ENCODE data around the gene TRAPPC5. TPM values are rescaled to one million over a fixed set of nuclear protein-coding genes. Genes with fewer than 3 reads are reported as not detected.
A peak's percentile ranks its signal among the peaks of the same experiment; 100 is the strongest.

TRAPPC5 gene
- total RNA-seq, 1 donor from 2014 or later = 139 TPM

- intact Hi-C loops (cut with DNase I) = no loop called here
- no peak for DNase-seq (ENCODE audit: missing footprints)
- no peak for ATAC-seq
Observed at GRCh38 chr19:7710616-7711015, 30.0 kb downstream of the TRAPPC5 start.

- intact Hi-C loops (cut with DNase I) = no loop called here
- DNase-seq (ENCODE audit: missing footprints) (no peak), ATAC-seq (no peak)
Observed at GRCh38 chr19:7715671-7716070, 35.0 kb downstream of the TRAPPC5 start.

GRCh38 chr19:7716762-7717161 is 36.1 kb downstream of the TRAPPC5 start:
- no peak for ATAC-seq
- intact Hi-C loops (cut with DNase I) = no loop called here
- DNase-seq (ENCODE audit: missing footprints) = no peak

GRCh38 chr19:7718668-7719067 is 38.0 kb downstream of the TRAPPC5 start:
- no peak for DNase-seq (ENCODE audit: missing footprints)
- no peak for ATAC-seq
- intact Hi-C loops (cut with DNase I) = no loop called here

- ATAC-seq = no peak
- intact Hi-C loops (cut with DNase I) = no loop called here
Observed at GRCh38 chr19:7720351-7720750, 39.7 kb downstream of the TRAPPC5 start.

GRCh38 chr19:7722231-7722651 is 41.6 kb downstream of the TRAPPC5 start:
- DNase-seq (ENCODE audit: missing footprints) (no peak), ATAC-seq (no peak)
- intact Hi-C loops (cut with DNase I) = no loop called here

More at GRCh38 chr19:7720351-7720750, 39.7 kb downstream of the TRAPPC5 start:
- DNase-seq (ENCODE audit: missing footprints) = no peak

- ATAC-seq (no peak), DNase-seq (ENCODE audit: missing footprints) (no peak)
- intact Hi-C loops (cut with DNase I) = no loop called here
Observed at GRCh38 chr19:7725791-7726190, 45.2 kb downstream of the TRAPPC5 start.

- DNase-seq (ENCODE audit: missing footprints) (no peak), ATAC-seq (no peak)
- intact Hi-C loops (cut with DNase I) = no loop called here
Observed at GRCh38 chr19:7729211-7729610, 48.6 kb downstream of the TRAPPC5 start.

- DNase-seq (ENCODE audit: missing footprints) (no peak), ATAC-seq (no peak)
- intact Hi-C loops (cut with DNase I) = no loop called here
Observed at GRCh38 chr19:7729831-7730285, 49.2 kb downstream of the TRAPPC5 start.

- ATAC-seq = peak; percentile 7
- intact Hi-C loops (cut with DNase I) = no loop called here
- no peak for DNase-seq (ENCODE audit: missing footprints)
Observed at GRCh38 chr19:7730286-7731217, 49.9 kb downstream of the TRAPPC5 start.

- ATAC-seq (no peak), DNase-seq (ENCODE audit: missing footprints) (no peak)
- intact Hi-C loops (cut with DNase I) = no loop called here
Observed at GRCh38 chr19:7731218-7731595, 50.6 kb downstream of the TRAPPC5 start.

- intact Hi-C loops (cut with DNase I) = no loop called here
- ATAC-seq (no peak), DNase-seq (ENCODE audit: missing footprints) (no peak)
Observed at GRCh38 chr19:7731615-7732014, 51.0 kb downstream of the TRAPPC5 start.

- DNase-seq (ENCODE audit: missing footprints) (no peak), ATAC-seq (no peak)
- intact Hi-C loops (cut with DNase I) = no loop called here
Observed at GRCh38 chr19:7732045-7732444, 51.4 kb downstream of the TRAPPC5 start, which contains the start of gene CLEC4G. CLEC4G (minus strand) TSS chr19:7732110; CDS start chr19:7732102, 8 bp downstream.

- intact Hi-C loops (cut with DNase I) = no loop called here
- DNase-seq (ENCODE audit: missing footprints) = no peak
- ATAC-seq = no peak
Observed at GRCh38 chr19:7733376-7733775, 52.7 kb downstream of the TRAPPC5 start.

- intact Hi-C loops (cut with DNase I) = no loop called here
- no peak for DNase-seq (ENCODE audit: missing footprints)
- ATAC-seq = peak; percentile 53
Observed at GRCh38 chr19:7734220-7735203, 53.9 kb downstream of the TRAPPC5 start.

GRCh38 chr19:7736148-7736547 is 55.5 kb downstream of the TRAPPC5 start:
- ATAC-seq = no peak
- intact Hi-C loops (cut with DNase I) = no loop called here
- no peak for DNase-seq (ENCODE audit: missing footprints)

GRCh38 chr19:7737215-7737614 is 56.6 kb downstream of the TRAPPC5 start:
- no peak for ATAC-seq
- intact Hi-C loops (cut with DNase I) = no loop called here
- DNase-seq (ENCODE audit: missing footprints) = no peak

All from Right ventricle myocardium inferior (tissue), 1 donor.